ENCODE measurements around the gene SCARF1. TPM values are rescaled to one million over a fixed set of nuclear protein-coding genes. Genes with fewer than 3 reads are reported as not detected.

The SCARF1 gene
- total RNA-seq, 1 experiment from 2014 or later = 0.73 TPM

DNA sequence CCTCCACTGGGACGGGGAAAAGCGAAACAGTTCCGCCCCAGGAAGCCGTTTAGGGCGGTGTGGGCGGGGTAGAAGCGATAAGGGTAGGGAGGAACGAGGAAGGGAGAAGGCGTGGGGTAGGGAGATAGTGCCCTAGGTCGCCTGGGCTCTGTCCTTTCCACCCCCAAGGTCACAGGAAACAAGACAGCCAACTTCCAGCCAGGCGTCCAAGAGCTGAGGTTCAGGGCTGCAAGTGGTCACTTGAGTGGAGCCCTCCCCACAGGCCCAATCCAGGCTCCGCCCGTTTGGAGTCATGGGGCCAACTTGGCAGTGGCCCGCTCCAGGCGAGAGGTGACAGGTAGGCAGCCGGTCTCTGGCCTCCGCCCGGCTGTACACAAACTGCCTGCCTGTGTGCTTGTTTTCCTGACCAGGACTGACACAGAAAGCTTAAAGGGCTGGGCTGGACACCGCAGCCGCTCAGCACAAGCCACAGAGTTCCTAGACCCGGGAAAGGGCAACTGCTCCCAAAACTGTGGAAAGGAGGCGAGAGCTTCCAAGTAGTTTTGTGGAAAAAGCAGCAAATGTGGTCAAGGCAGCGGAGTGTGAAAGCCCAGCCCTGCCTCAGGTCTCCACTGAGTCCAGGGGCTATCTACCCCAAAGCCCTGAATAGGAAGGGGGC is 4.4 kb upstream of the SCARF1 start, which contains the start of gene RILP:
Gene RILP, minus strand, starts transcription at position 23 of the 658 bp plus-strand sequence. CDS start 62 bp downstream, outside the sequence.
- intact Hi-C loops (cut with micrococcal nuclease) = loop anchor here (2.0 kb wide), 2 partner anchors 67 to 179 kb away; partner anchors contain the start of gene SMYD4
- Histone ChIP-seq H3K27me3 (ENCODE audit: low read length) (no peaks in the 10 kb centered on the region), H3K4me2 (ENCODE audit: low read length) (peak within 1 kb of the TSS; percentile 94), H3K27ac (ENCODE audit: low read length) (peak within 1 kb of the TSS; percentile 79), H4K20me1 (ENCODE audit: low read length) (no peaks in the 10 kb centered on the region), H3K9me2 (replicated peaks; ENCODE audit: low read length) (no peaks in the 10 kb centered on the region), H2AFZ (ENCODE audit: low read length) (peak within 1 kb of the TSS; percentile 93), H3K4me3 (ENCODE audit: low read length) (peak within 1 kb of the TSS; percentile 76), H3K4me1 (ENCODE audit: insufficient read depth, low read length) (peaks cover 12% of the 10 kb centered on the region), H3K9ac (ENCODE audit: low read length) (peak within 1 kb of the TSS; percentile 67), H3K79me2 (ENCODE audit: low read length) (no peaks in the 10 kb centered on the region), H3K9me3 (ENCODE audit: low read length) (no peaks in the 10 kb centered on the region), H3K36me3 (ENCODE audit: low read depth, low read length) (peaks cover 21% of the 10 kb centered on the region), H3F3A (ENCODE audit: low read length, unreplicated experiment) (no peaks in the 10 kb centered on the region)
- POLR2A ChIA-PET (ENCODE audit: unreplicated experiment) = interaction anchor here (0.6 to 2.6 kb wide), 4 partner anchors 19 to 190 kb away, joined by 3 to 18 read pairs (median 6); partner anchors contain the start of gene SLC43A2
- DNase-seq (peak; percentile 76), ATAC-seq (peak; percentile 62)
- BruUV-seq (replicated peaks) = TSS peak; percentile 84
- CTCF ChIA-PET = interaction anchor here (1.4 to 2.6 kb wide), 2 partner anchors 19 to 76 kb away, joined by 10 to 24 read pairs; no protein-coding TSS in a partner anchor
- TF ChIP-seq, protein P1, sequence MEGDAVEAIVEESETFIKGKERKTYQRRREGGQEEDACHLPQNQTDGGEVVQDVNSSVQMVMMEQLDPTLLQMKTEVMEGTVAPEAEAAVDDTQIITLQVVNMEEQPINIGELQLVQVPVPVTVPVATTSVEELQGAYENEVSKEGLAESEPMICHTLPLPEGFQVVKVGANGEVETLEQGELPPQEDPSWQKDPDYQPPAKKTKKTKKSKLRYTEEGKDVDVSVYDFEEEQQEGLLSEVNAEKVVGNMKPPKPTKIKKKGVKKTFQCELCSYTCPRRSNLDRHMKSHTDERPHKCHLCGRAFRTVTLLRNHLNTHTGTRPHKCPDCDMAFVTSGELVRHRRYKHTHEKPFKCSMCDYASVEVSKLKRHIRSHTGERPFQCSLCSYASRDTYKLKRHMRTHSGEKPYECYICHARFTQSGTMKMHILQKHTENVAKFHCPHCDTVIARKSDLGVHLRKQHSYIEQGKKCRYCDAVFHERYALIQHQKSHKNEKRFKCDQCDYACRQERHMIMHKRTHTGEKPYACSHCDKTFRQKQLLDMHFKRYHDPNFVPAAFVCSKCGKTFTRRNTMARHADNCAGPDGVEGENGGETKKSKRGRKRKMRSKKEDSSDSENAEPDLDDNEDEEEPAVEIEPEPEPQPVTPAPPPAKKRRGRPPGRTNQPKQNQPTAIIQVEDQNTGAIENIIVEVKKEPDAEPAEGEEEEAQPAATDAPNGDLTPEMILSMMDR (conservative IDR thresholded peaks at IDR 0.05; ENCODE audit: low read depth, low read length) = no peak
- no peak for TF ChIP-seq EZH2 (IDR thresholded peaks at IDR 0.05; ENCODE audit: low read length, unreplicated experiment)

DNA sequence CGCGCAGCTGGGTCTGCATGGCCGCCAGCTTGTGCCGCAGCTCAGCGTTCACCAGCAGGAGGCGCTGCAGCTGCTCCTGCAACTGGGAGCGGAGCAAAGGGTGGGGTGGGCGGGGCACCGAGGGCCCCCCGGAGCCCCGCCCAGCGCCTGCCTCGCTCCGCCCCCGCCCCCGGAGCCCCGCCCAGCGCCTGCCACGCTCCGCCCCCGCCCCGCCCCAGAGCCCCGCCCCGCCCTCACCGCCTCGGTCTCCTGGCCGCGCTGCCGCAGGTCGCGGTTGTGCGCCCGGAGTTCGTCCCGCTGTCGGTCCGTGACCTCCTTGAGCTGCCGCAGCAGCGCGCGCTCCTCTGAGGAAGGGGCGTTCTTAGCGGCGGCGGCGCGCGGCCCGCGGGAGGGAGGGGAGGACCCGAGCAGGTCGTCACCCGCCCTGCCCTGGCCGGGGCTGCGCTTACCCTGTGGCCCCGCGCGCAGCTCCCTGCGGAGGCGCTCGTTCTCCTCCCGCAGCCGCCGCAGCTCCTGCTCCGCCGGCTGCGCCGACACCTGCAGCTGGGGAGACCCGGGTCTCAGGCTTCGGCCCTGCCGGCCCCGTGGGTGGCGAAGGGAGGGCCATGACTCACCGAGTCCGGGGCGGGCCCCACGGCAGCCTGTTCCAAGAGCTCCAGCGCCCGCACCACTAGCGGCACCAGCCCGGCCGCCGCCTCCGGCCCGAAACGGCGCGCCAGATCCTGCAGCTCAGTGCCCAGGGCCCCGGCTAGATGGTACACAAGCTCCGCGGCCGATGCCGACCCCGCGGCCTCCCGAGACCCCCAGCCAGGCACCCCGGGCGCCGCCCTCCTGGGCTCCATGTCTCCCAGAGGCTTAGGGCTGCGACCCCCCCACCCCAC is 3.7 kb upstream of the SCARF1 start:
- ChIA-PET CTCF (interaction anchor here (1.1 to 2.6 kb wide), 3 partner anchors 20 to 75 kb away, joined by 10 to 24 read pairs (median 15); no protein-coding TSS in a partner anchor), POLR2A (ENCODE audit: unreplicated experiment) (interaction anchor here (0.5 to 2.6 kb wide), 6 partner anchors 21 to 753 kb away, joined by 4 to 18 read pairs (median 10); partner anchors contain the start of gene SLC43A2)
- DNase-seq = peak; percentile 94
- H2AFZ ChIP-seq (ENCODE audit: low read length) = peak overlapping the region; percentile 68; the same call in 1 of the 2 replicates
- TF ChIP-seq EZH2 (IDR thresholded peaks at IDR 0.05; ENCODE audit: low read length, unreplicated experiment) = no peak
- TF ChIP-seq EZH2phosphoT487 (IDR thresholded peaks at IDR 0.05; ENCODE audit: borderline replicate concordance, low read length) = no peak
- TF ChIP-seq, protein P1 (conservative IDR thresholded peaks at IDR 0.05; ENCODE audit: low read depth, low read length) = no peak; the same call in 1 of the 2 replicates
- peak overlapping the region; percentile 76 for H3K4me3 ChIP-seq (ENCODE audit: low read length)
- peak overlapping the region; percentile 79 for H3K27ac ChIP-seq (ENCODE audit: low read length)
- H4K20me1 ChIP-seq (ENCODE audit: low read length) = no peaks in the 10 kb centered on the region
- peak overlapping the region; percentile 94 for H3K4me2 ChIP-seq (ENCODE audit: low read length)
- H3K9me2 ChIP-seq (replicated peaks; ENCODE audit: low read length) = no peaks in the 10 kb centered on the region
- H3K27me3 ChIP-seq (ENCODE audit: low read length) = no peaks in the 10 kb centered on the region
- peak overlapping the region; percentile 67 for H3K9ac ChIP-seq (ENCODE audit: low read length)
- H3K4me1 ChIP-seq (ENCODE audit: insufficient read depth, low read length) = peaks cover 19% of the 10 kb centered on the region
- intact Hi-C loops (cut with micrococcal nuclease) = loop anchor here (2.0 kb wide), 2 partner anchors 68 to 180 kb away; partner anchors contain the start of gene SMYD4
- H3F3A ChIP-seq (ENCODE audit: low read length, unreplicated experiment) = no peaks in the 10 kb centered on the region
- peak; percentile 65 for ATAC-seq
- no TSS peak for BruUV-seq (replicated peaks)
- H3K9me3 ChIP-seq (ENCODE audit: low read length) = no peaks in the 10 kb centered on the region
- H3K79me2 ChIP-seq (ENCODE audit: low read length) = no peaks in the 10 kb centered on the region
- peaks cover 19% of the 10 kb centered on the region for H3K36me3 ChIP-seq (ENCODE audit: low read depth, low read length)
